NCI-H510A (cell line): Measurements from ENCODE around the gene AKAP9.
"Not testable (repeated sequence)": the region's sequence is repeated elsewhere in the genome, so short reads cannot be mapped to it uniquely, and the experiment has no call there.

Source experiments
- DNase-seq: peaks from one replicate; lab custom pipeline; 2025; lab: John Stamatoyannopoulos, UW

Gene AKAP9

GRCh38 chr7:92064438-92065029, 123.9 kb downstream of the AKAP9 start:
- no peak for DNase-seq

- DNase-seq, result no peak
These were observed 130.4 kb downstream of the AKAP9 start for GRCh38 chr7:92071032-92071431.

GRCh38 chr7:92072121-92072520, 131.5 kb downstream of the AKAP9 start:
- DNase-seq, result no peak

GRCh38 chr7:92072708-92073107, 132.0 kb downstream of the AKAP9 start:
- no peak for DNase-seq

- DNase-seq, result no peak
These were observed 134.9 kb downstream of the AKAP9 start for GRCh38 chr7:92075455-92076158.

- no peak for DNase-seq
These were observed 135.8 kb downstream of the AKAP9 start for GRCh38 chr7:92076509-92076908.

GRCh38 chr7:92083922-92084321, 143.3 kb downstream of the AKAP9 start:
- DNase-seq, result not testable (repeated sequence)

GRCh38 chr7:92088266-92088665, 147.6 kb downstream of the AKAP9 start:
- no peak for DNase-seq

GRCh38 chr7:92092210-92092609, 151.5 kb downstream of the AKAP9 start:
- DNase-seq, result no peak

- no peak for DNase-seq
These were observed 154.7 kb downstream of the AKAP9 start for GRCh38 chr7:92095380-92095779.

GRCh38 chr7:92100534-92100933, 159.9 kb downstream of the AKAP9 start:
- no peak for DNase-seq

GRCh38 chr7:92102862-92103261, 162.2 kb downstream of the AKAP9 start:
- DNase-seq, result not testable (repeated sequence)

GRCh38 chr7:92108821-92109220, 168.2 kb downstream of the AKAP9 start:
- no peak for DNase-seq

- no peak for DNase-seq
These were observed 170.2 kb downstream of the AKAP9 start for GRCh38 chr7:92110857-92111256.

GRCh38 chr7:92115821-92116220, 175.2 kb downstream of the AKAP9 start:
- no peak for DNase-seq

GRCh38 chr7:92116949-92117348, 176.3 kb downstream of the AKAP9 start:
- DNase-seq, result no peak

GRCh38 chr7:92119213-92119759, 178.6 kb downstream of the AKAP9 start:
- DNase-seq, result no peak

- no peak for DNase-seq
These were observed 181.0 kb downstream of the AKAP9 start for GRCh38 chr7:92121681-92122080.

- DNase-seq, result no peak
These were observed 190.4 kb downstream of the AKAP9 start for GRCh38 chr7:92131093-92131492.

- no peak for DNase-seq
These were observed 191.2 kb downstream of the AKAP9 start for GRCh38 chr7:92131764-92132330.

- DNase-seq, result no peak
These were observed 192.6 kb downstream of the AKAP9 start for GRCh38 chr7:92133133-92133736.

- DNase-seq, result peak; percentile 45
These were observed 193.1 kb downstream of the AKAP9 start for GRCh38 chr7:92133737-92134270.
